Measurements from ENCODE around the gene TRIM65. TPM values are rescaled to one million over a fixed set of nuclear protein-coding genes. Genes with fewer than 3 reads are reported as not detected.

Gene TRIM65
- total RNA-seq, 2 donors from 2014 or later = 7.0 to 9.8 TPM

GRCh38 chr17:75940727-75941441 is 44.1 kb upstream of the TRIM65 start, which contains the start of gene FBF1:
TSS of gene FBF1 (minus strand) at chr17:75941042. CDS start at chr17:75938149, 2,893 bp downstream.
- peak within 1 kb of the TSS; percentile 62 to 86 for H3K27ac ChIP-seq
- H3K27me3 ChIP-seq = no peaks in the 10 kb centered on the region
- no peaks in the 10 kb centered on the region for H3K9me3 ChIP-seq
- H3K4me1 ChIP-seq = peaks cover 0 to 15% of the 10 kb centered on the region in 2 donors
- H3K36me3 ChIP-seq = peaks cover 2% of the 10 kb centered on the region
- TF ChIP-seq, protein P1, sequence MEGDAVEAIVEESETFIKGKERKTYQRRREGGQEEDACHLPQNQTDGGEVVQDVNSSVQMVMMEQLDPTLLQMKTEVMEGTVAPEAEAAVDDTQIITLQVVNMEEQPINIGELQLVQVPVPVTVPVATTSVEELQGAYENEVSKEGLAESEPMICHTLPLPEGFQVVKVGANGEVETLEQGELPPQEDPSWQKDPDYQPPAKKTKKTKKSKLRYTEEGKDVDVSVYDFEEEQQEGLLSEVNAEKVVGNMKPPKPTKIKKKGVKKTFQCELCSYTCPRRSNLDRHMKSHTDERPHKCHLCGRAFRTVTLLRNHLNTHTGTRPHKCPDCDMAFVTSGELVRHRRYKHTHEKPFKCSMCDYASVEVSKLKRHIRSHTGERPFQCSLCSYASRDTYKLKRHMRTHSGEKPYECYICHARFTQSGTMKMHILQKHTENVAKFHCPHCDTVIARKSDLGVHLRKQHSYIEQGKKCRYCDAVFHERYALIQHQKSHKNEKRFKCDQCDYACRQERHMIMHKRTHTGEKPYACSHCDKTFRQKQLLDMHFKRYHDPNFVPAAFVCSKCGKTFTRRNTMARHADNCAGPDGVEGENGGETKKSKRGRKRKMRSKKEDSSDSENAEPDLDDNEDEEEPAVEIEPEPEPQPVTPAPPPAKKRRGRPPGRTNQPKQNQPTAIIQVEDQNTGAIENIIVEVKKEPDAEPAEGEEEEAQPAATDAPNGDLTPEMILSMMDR (IDR thresholded peaks at IDR 0.05) = peak in 1 of 2 donors; percentile 29
- H3K4me3 ChIP-seq = peak within 1 kb of the TSS; percentile 59 to 90
- peak; percentile 94 for DNase-seq (ENCODE audit: low spot score)

- peaks cover 0 to 15% of the 10 kb centered on the region in 2 donors for H3K4me1 ChIP-seq
- no peaks in the 10 kb centered on the region for H3K27me3 ChIP-seq
- no peaks in the 10 kb centered on the region for H3K9me3 ChIP-seq
- DNase-seq (ENCODE audit: low spot score) = no peak
- TF ChIP-seq, protein P1 (IDR thresholded peaks at IDR 0.05) = no peak
- H3K36me3 ChIP-seq = no peaks in the 10 kb centered on the region
- H3K27ac ChIP-seq = no peak overlapping the region
- H3K4me3 ChIP-seq = no peak overlapping the region
Observed at GRCh38 chr17:75937652-75938051, 40.9 kb upstream of the TRIM65 start.

DNA sequence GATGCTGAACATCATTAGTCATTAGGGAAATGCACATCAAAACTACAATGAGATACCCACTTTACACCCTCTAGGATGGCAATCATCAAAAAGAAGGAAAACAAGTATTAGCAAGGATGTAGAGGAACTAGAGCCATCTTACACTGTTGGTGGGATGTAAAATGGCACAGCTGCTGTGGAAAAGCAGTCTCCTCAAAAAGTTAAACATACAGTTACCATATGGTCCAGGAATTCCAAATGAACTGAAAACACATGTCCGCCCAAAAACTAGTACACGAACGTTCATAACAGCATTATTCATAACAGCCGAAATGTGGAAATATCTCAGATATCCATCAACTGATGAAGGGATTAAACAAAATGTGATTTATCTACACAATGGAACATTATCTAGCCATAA is 37.1 kb upstream of the TRIM65 start:
- H3K4me3 ChIP-seq = no peak overlapping the region
- no peaks in the 10 kb centered on the region for H3K9me3 ChIP-seq
- H3K4me1 ChIP-seq = no peaks in the 10 kb centered on the region
- no peak for DNase-seq (ENCODE audit: low spot score)
- H3K27ac ChIP-seq = no peak overlapping the region
- TF ChIP-seq, protein P1 (IDR thresholded peaks at IDR 0.05) = no peak
- H3K36me3 ChIP-seq = no peaks in the 10 kb centered on the region
- no peaks in the 10 kb centered on the region for H3K27me3 ChIP-seq

DNA sequence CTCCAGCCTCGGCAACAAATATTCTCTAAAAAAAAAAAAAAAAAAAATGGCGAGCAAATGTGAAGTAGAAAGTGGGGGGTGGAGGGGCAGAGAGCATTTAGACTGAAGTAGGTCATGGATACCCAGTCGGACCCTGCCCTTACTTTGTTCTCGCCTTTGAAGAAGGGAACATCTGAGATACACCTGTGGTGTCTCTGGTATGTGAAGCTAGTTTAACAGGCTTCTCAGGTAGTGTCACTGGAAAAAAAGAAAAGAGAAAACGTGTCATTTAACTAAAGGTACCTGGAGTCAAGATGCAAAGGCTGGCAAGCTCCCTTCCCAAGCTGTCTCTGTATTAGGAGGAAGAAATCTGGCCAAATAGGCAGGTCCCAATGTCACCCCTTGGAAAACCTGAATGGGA is 36.1 kb upstream of the TRIM65 start:
- DNase-seq (ENCODE audit: low spot score) = no peak
- no peaks in the 10 kb centered on the region for H3K27me3 ChIP-seq
- no peaks in the 10 kb centered on the region for H3K9me3 ChIP-seq
- no peak overlapping the region for H3K27ac ChIP-seq
- no peaks in the 10 kb centered on the region for H3K4me1 ChIP-seq
- H3K36me3 ChIP-seq = no peaks in the 10 kb centered on the region
- no peak overlapping the region for H3K4me3 ChIP-seq
- TF ChIP-seq, protein P1 (IDR thresholded peaks at IDR 0.05) = no peak

DNA sequence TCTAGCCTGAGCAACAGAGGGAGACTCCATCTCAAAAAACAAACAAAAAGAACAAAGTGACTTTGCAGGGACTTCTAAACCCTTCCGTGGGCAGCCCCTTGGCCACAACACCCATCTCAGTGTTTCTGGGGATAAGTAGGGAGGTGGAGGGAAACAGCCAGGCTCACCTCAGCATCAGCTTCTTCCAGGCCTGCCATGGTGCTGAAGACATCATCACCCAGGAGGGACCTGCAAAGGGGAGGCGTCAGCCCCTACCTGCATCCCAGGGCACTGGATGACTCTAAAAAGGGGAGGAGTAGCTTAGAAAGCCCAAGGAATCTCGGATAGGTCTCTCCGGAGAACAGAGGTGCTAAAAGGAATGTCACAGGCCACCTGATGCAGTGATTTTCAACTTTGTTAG is 34.3 kb upstream of the TRIM65 start:
- Histone ChIP-seq H3K4me3 (no peak overlapping the region), H3K27me3 (no peaks in the 10 kb centered on the region), H3K27ac (no peak overlapping the region), H3K4me1 (no peaks in the 10 kb centered on the region), H3K36me3 (no peaks in the 10 kb centered on the region), H3K9me3 (no peaks in the 10 kb centered on the region)
- TF ChIP-seq, protein P1 (IDR thresholded peaks at IDR 0.05) = no peak
- DNase-seq (ENCODE audit: low spot score) = no peak

Measured in right atrium auricular region (tissue), 2 donors.